H1 (cell line): ENCODE measurements around the gene CHD6. TPM values are rescaled to one million over a fixed set of nuclear protein-coding genes. Genes with fewer than 3 reads are reported as not detected.

ENCODE experiments used
- CTCF ChIA-PET: fragments of 300-600 bp; sonication (Branson Sonifier 250); formaldehyde crosslinking; loops from one replicate; lab custom pipeline; 2021; ENCODE audit not compliant: partially characterized antibody; lab: Charles Lee
- POLR2A ChIA-PET: fragments of 300-600 bp; sonication (Branson Sonifier 250); formaldehyde crosslinking; loops from one replicate; lab custom pipeline; 2021; ENCODE audit warnings: inconsistent platforms; ENCODE audit not compliant: partially characterized antibody; lab: Charles Lee
- DNase-seq, 2 experiments: peaks; one replicate each; pipeline versions ENCODE4 v3.0.0 to v3.0.0-alpha.2; 2010 to 2022; ENCODE audit warnings: low spot score in 2 of 2, low read depth in 1 of 2, mixed read lengths in 1 of 2
- FAIRE-seq: peaks from 2 replicates; lab custom pipeline; 2011; peaks lifted over from hg19 to GRCh38; lab: Jason Lieb, UNC
- H2AFZ ChIP-seq: 2 replicates; pipeline ENCODE4 v1.8.1; 2012; ENCODE audit warnings: low read length, inconsistent platforms
- H2AK5ac ChIP-seq: 2 replicates; pipeline ENCODE4 v1.6.1; 2013; ENCODE audit warnings: low read depth, low read length
- H2BK120ac ChIP-seq: replicated peaks from 2 replicates; pipeline ENCODE3; 2013; ENCODE audit warnings: low read depth, low read length, inconsistent platforms
- H2BK12ac ChIP-seq: 2 replicates; pipeline ENCODE4 v1.6.1; 2013; ENCODE audit warnings: low read depth, low read length
- H2BK15ac ChIP-seq: 2 replicates; pipeline ENCODE4 v1.6.1; 2013; ENCODE audit warnings: low read length
- H2BK20ac ChIP-seq: 2 replicates; pipeline ENCODE4 v1.6.1; 2013; ENCODE audit warnings: low read length
- H2BK5ac ChIP-seq: 2 replicates; pipeline ENCODE4 v1.6.1; 2013; ENCODE audit warnings: low read depth, low read length
- H3K14ac ChIP-seq: 2 replicates; pipeline ENCODE4 v1.6.1; 2013; ENCODE audit warnings: inconsistent platforms; ENCODE audit not compliant: insufficient read length
- H3K18ac ChIP-seq: 2 replicates; pipeline ENCODE4 v1.6.1; 2013; ENCODE audit warnings: low read length; ENCODE audit errors: extremely low read depth
- H3K23ac ChIP-seq: 2 replicates; pipeline ENCODE4 v1.6.1; 2013; ENCODE audit warnings: inconsistent platforms; ENCODE audit not compliant: insufficient read length
- H3K23me2 ChIP-seq: 2 replicates; pipeline ENCODE4 v1.6.1; 2013; ENCODE audit warnings: low read depth, low read length
- H3K27ac ChIP-seq: 2 replicates; pipeline ENCODE4 v1.6.1; 2011; ENCODE audit warnings: low read depth, low read length, inconsistent platforms
- H3K27me3 ChIP-seq, 4 experiments: replicated peaks in 1 of 4; 1 replicate in 1 of 4; 2 replicates in 3 of 4; pipeline versions ENCODE4 v1.6.1 to v1.8.1; 2011 to 2013; ENCODE audit warnings: low read length in 3 of 4, mild to moderate bottlenecking in 3 of 4, inconsistent platforms in 2 of 4, mixed read lengths in 2 of 4, moderate library complexity in 1 of 4; ENCODE audit not compliant: control insufficient read depth in 3 of 4, insufficient read depth in 3 of 4; ENCODE audit errors: extremely low read depth in 1 of 4
- H3K36me3 ChIP-seq, 4 experiments: 2 replicates each; pipeline versions ENCODE4 v1.6.1 to v1.8.1; 2011 to 2013; ENCODE audit warnings: mild to moderate bottlenecking in 4 of 4, low read length in 3 of 4, moderate library complexity in 2 of 4, control low read depth in 1 of 4, inconsistent platforms in 1 of 4; ENCODE audit not compliant: insufficient read depth in 4 of 4, control insufficient read depth in 2 of 4
- H3K4ac ChIP-seq: replicated peaks from 2 replicates; pipeline ENCODE3; 2013; ENCODE audit warnings: low read length, low read depth, mixed read lengths, inconsistent platforms; ENCODE audit not compliant: insufficient read length
- H3K4me1 ChIP-seq, 4 experiments: replicated peaks in 1 of 4; 1 replicate in 1 of 4; 2 replicates in 3 of 4; pipeline versions ENCODE4 v1.6.1 to v1.8.1; 2011 to 2013; ENCODE audit warnings: low read length in 3 of 4, inconsistent platforms in 2 of 4, mixed read lengths in 1 of 4; ENCODE audit not compliant: insufficient read depth in 4 of 4, control insufficient read depth in 3 of 4
- H3K4me2 ChIP-seq, 2 experiments: 2 replicates each; pipeline versions ENCODE4 v1.6.1 to v1.8.1; 2011 to 2013; ENCODE audit warnings: low read depth in 2 of 2, low read length in 2 of 2, control low read depth in 1 of 2, inconsistent platforms in 1 of 2, mild to moderate bottlenecking in 1 of 2; ENCODE audit not compliant: insufficient read depth in 1 of 2
- H3K4me3 ChIP-seq, 4 experiments: fragments of 200-600, 300-600 bp in 1 of 4; sonication (generic), shearing (Covaris generic), sonication (Bioruptor Twin) in 1 of 4; 2 replicates each; pipeline versions ENCODE4 v1.5.1 to v1.8.1; 2011 to 2016; ENCODE audit warnings: low read length in 4 of 4, low read depth in 3 of 4, control low read depth in 2 of 4, inconsistent platforms in 2 of 4, mild to moderate bottlenecking in 2 of 4, mixed read lengths in 1 of 4, moderate library complexity in 1 of 4; ENCODE audit not compliant: insufficient read depth in 2 of 4; ENCODE audit errors: extremely low read depth in 1 of 4
- H3K56ac ChIP-seq: replicated peaks from 2 replicates; pipeline ENCODE3; 2013; ENCODE audit warnings: low read depth, mild to moderate bottlenecking, mixed read lengths, low read length, inconsistent platforms; ENCODE audit not compliant: insufficient read length
- H3K79me1 ChIP-seq: 2 replicates; pipeline ENCODE4 v1.6.1; 2013; ENCODE audit warnings: low read depth, low read length, control low read depth
- H3K79me2 ChIP-seq, 2 experiments: 2 replicates each; pipeline versions ENCODE4 v1.6.1 to v1.8.1; 2012 to 2013; ENCODE audit warnings: low read length in 2 of 2, mild to moderate bottlenecking in 2 of 2, inconsistent platforms in 1 of 2; ENCODE audit not compliant: insufficient read depth in 2 of 2, control insufficient read depth in 1 of 2
- H3K9ac ChIP-seq, 4 experiments: replicated peaks in 1 of 4; 1 replicate in 1 of 4; 2 replicates in 3 of 4; pipeline versions ENCODE4 v1.6.1 to v1.8.1; 2011 to 2013; ENCODE audit warnings: low read depth in 3 of 4, low read length in 3 of 4, control low read depth in 2 of 4, mild to moderate bottlenecking in 2 of 4, moderate library complexity in 2 of 4, inconsistent platforms in 1 of 4; ENCODE audit errors: extremely low read depth in 1 of 4
- H3K9me3 ChIP-seq, 2 experiments: 2 replicates each; pipeline versions ENCODE4 v1.6.1 to v1.8.1; 2012 to 2013; ENCODE audit warnings: mild to moderate bottlenecking in 2 of 2, moderate library complexity in 2 of 2, control low read depth in 1 of 2, inconsistent platforms in 1 of 2, low read depth in 1 of 2, low read length in 1 of 2, mixed read lengths in 1 of 2; ENCODE audit not compliant: insufficient read depth in 2 of 2
- H4K20me1 ChIP-seq, 2 experiments: replicated peaks in 1 of 2; 2 replicates each; pipeline versions ENCODE3 to v1.8.1; 2011 to 2013; ENCODE audit warnings: inconsistent platforms in 2 of 2, low read length in 2 of 2, mild to moderate bottlenecking in 1 of 2; ENCODE audit not compliant: insufficient read depth in 2 of 2, control insufficient read depth in 1 of 2
- H4K5ac ChIP-seq: 2 replicates; pipeline ENCODE4 v1.6.1; 2013; ENCODE audit warnings: low read length, low read depth, mixed read lengths, inconsistent platforms; ENCODE audit not compliant: insufficient read length
- H4K8ac ChIP-seq: 2 replicates; pipeline ENCODE4 v1.8.0; 2013; ENCODE audit warnings: mild to moderate bottlenecking, moderate library complexity, low read length, inconsistent platforms; ENCODE audit not compliant: insufficient read depth; ENCODE audit errors: extremely low read depth
- H4K91ac ChIP-seq: replicated peaks from 2 replicates; pipeline ENCODE3; 2013; ENCODE audit warnings: low read length, mixed read lengths, inconsistent platforms; ENCODE audit not compliant: insufficient read length
- ASH2L ChIP-seq: fragments of 200-600, 300-600 bp; sonication (generic); IDR thresholded peaks from one replicate; pipeline ENCODE4 v1.7.1; 2017; ENCODE audit warnings: low read length
- BACH1 ChIP-seq: IDR thresholded peaks from 2 replicates; pipeline ENCODE4 v1.6.1; 2012; ENCODE audit warnings: low read length, improper control_type of control experiment
- ZNF274 ChIP-seq: IDR thresholded peaks from 2 replicates; pipeline ENCODE4 v1.7.0; 2012; ENCODE audit warnings: low read length, borderline replicate concordance; ENCODE audit errors: extremely low read depth
- WGBS, 2 experiments: shearing (Covaris generic) in 1 of 2; methylation state at CpG; one replicate each; pipeline versions ENCODE4 v1.1.6 to v1.1.7; 2013 to 2015; ENCODE audit warnings: low lambda C conversion rate in 2 of 2, mixed read lengths in 2 of 2, inconsistent platforms in 1 of 2, low coverage in 1 of 2, missing lambda C conversion rate in 1 of 2; ENCODE audit not compliant: insufficient replicate concordance in 2 of 2, insufficient coverage in 1 of 2, insufficient read length in 1 of 2; ENCODE audit errors: extremely low coverage in 1 of 2, missing lambda C conversion rate in 1 of 2; 5-methylcytosine and 5-hydroxymethylcytosine counted together
- polyA plus RNA-seq, 7 experiments: library from polyadenylated mRNA; depleted of rRNA in 3 of 7; stranded (reverse) in 5 of 7; unstranded in 2 of 7; fragments of >200 nt in 5 of 7; fragments of 200-250 nt in 2 of 7; gene quantifications; 1 replicate in 5 of 7; 2 replicates in 1 of 7; 4 replicates in 1 of 7; pipeline versions ENCODE4 v1.2.1 to v1.2.3, GENCODE V29; 2011 to 2013; ENCODE audit warnings: missing spikeins in 2 of 7, mixed read lengths in 2 of 7
- total RNA-seq: library from RNA; stranded (reverse); fragmentation: NEBNext Ultra II Directional; extraction: Animal tissue kit (Norgen Biotek cat#: 25700); gene quantifications from 2 replicates; pipeline ENCODE4 v1.2.1, GENCODE V29; 2021

CHD6 gene
- total and polyA plus RNA-seq, 2 of the 8 experiments (the other 6 are each of a cell fraction or from before 2014, with no cell fraction given): 11.1 to 62.9 TPM

- ChIA-PET CTCF (no interaction called here), POLR2A (no interaction called here)
- Histone ChIP-seq H2AFZ (no peak overlapping the region), H3K14ac (no peak overlapping the region), H3K9ac (no peak overlapping the region), H3K56ac (no peak overlapping the region), H3K4me3 (no peak overlapping the region), H4K20me1 (peaks cover 0 to 2% of the 10 kb centered on the region in 2 experiments), H3K23me2 (no peaks in the 10 kb centered on the region), H3K27ac (no peak overlapping the region), H2BK20ac (no peak overlapping the region), H2BK5ac (no peak overlapping the region), H4K8ac (no peak overlapping the region), H3K4me2 (no peak overlapping the region), H3K36me3 (peaks cover 0 to 14% (median 5%) of the 10 kb centered on the region in 4 experiments; a peak in 4 of 8 replicates), H3K27me3 (no peaks in the 10 kb centered on the region), H4K91ac (no peak overlapping the region), H3K79me1 (peaks cover 3% of the 10 kb centered on the region; the same call in 1 of the 2 replicates), H3K4ac (no peak overlapping the region), H2BK15ac (no peak overlapping the region), H3K4me1 (peaks cover 0 to 5% (median 2%) of the 10 kb centered on the region in 4 experiments; a peak in 2 of 7 replicates), H3K23ac (no peak overlapping the region), H2BK120ac (no peak overlapping the region), H2AK5ac (no peak overlapping the region), H3K9me3 (peaks cover 0 to 2% of the 10 kb centered on the region in 2 experiments; a peak in 2 of 4 replicates), H3K79me2 (peaks cover 7 to 70% of the 10 kb centered on the region in 2 experiments; a peak in 3 of 4 replicates), H4K5ac (no peak overlapping the region), H3K18ac (no peak overlapping the region), H2BK12ac (no peak overlapping the region)
- DNase-seq (no peak), FAIRE-seq (no peak)
- 87% methylated on average over 3 of the region's 3 CpGs; no CpG with 5 or more reads in 1 of the 2 experiments for WGBS, 2 experiments
- TF ChIP-seq BACH1 (no peak), ASH2L (no peak), ZNF274 (no peak)
Observed at GRCh38 chr20:41551011-41551705, 67.0 kb downstream of the CHD6 start.
